HG03354 (cell line): ENCODE results near the gene TXNDC11.
A peak's percentile ranks its signal among the peaks of the same experiment; 100 is the strongest.

Experiments
- ATAC-seq: cut with Tn5 transposase; IDR thresholded peaks from one replicate; pipeline ENCODE4 v1.9.1; 2021; ENCODE audit warnings: mild to moderate bottlenecking; ENCODE audit not compliant: unreplicated experiment, poor library complexity, severe bottlenecking

The TXNDC11 gene

GRCh38 chr16:11755022-11755760 lies 12.5 kb upstream of the TXNDC11 start:
- ATAC-seq = no peak

- ATAC-seq = no peak
Measured at GRCh38 chr16:11752856-11753255, 10.2 kb upstream of the TXNDC11 start.

GRCh38 chr16:11750056-11750455 lies 7.4 kb upstream of the TXNDC11 start:
- ATAC-seq = no peak

GRCh38 chr16:11748404-11749254 lies 6.0 kb upstream of the TXNDC11 start:
- no peak for ATAC-seq

- no peak for ATAC-seq
Measured at GRCh38 chr16:11747949-11748403, 5.3 kb upstream of the TXNDC11 start.

GRCh38 chr16:11744075-11744470 lies 1.4 kb upstream of the TXNDC11 start:
- no peak for ATAC-seq

GRCh38 chr16:11743308-11744074 lies 834 bp upstream of the TXNDC11 start:
- ATAC-seq = no peak

GRCh38 chr16:11742093-11742535 lies 543 bp downstream of the TXNDC11 start:
- ATAC-seq = peak; percentile 35

- ATAC-seq = no peak
Measured at GRCh38 chr16:11740567-11740966, 2.1 kb downstream of the TXNDC11 start.

- ATAC-seq = no peak
Measured at GRCh38 chr16:11738742-11739544, 3.7 kb downstream of the TXNDC11 start.

- no peak for ATAC-seq
Measured at GRCh38 chr16:11737713-11738112, 4.9 kb downstream of the TXNDC11 start.

GRCh38 chr16:11736903-11737302 lies 5.8 kb downstream of the TXNDC11 start:
- ATAC-seq = no peak

GRCh38 chr16:11735787-11736186 lies 6.9 kb downstream of the TXNDC11 start:
- no peak for ATAC-seq

GRCh38 chr16:11734653-11735043 lies 8.0 kb downstream of the TXNDC11 start:
- no peak for ATAC-seq

- ATAC-seq = no peak
Measured at GRCh38 chr16:11734025-11734652, 8.5 kb downstream of the TXNDC11 start.

GRCh38 chr16:11731222-11731621 lies 11.4 kb downstream of the TXNDC11 start:
- no peak for ATAC-seq

GRCh38 chr16:11729787-11730186 lies 12.9 kb downstream of the TXNDC11 start:
- ATAC-seq = no peak

- no peak for ATAC-seq
Measured at GRCh38 chr16:11727796-11728543, 14.7 kb downstream of the TXNDC11 start.
